MCF 10A (cell line): ENCODE results near the gene AIPL1. TPM values are rescaled to one million over a fixed set of nuclear protein-coding genes. Genes with fewer than 3 reads are reported as not detected.

Experiments
- BruUV-seq: library from RNA; stranded (reverse); fragments of 400-500 nt; replicated peaks from 2 replicates; lab custom pipeline; 2021; lab: Mats Ljungman, UMichigan
- CTCF ChIA-PET: fragments of 300-600 bp; sonication (Branson Sonifier 250); formaldehyde crosslinking; extraction: SDS; loops from one replicate; lab custom pipeline; 2021; ENCODE audit warnings: antibody characterized with exemption, inconsistent platforms; lab: Yijun Ruan, JAX
- POLR2A ChIA-PET: fragments of 300-600, 350-650 bp; sonication (Branson Sonifier 250); formaldehyde crosslinking; extraction: SDS; loops from one replicate; lab custom pipeline; 2020; ENCODE audit warnings: antibody characterized with exemption, inconsistent platforms; lab: Yijun Ruan, JAX
- DNase-seq: peaks from one replicate; pipeline ENCODE4 v3.0.0-alpha.2; 2018; ENCODE audit not compliant: unreplicated experiment
- H3K27ac Mint-ChIP-seq: one replicate; pipeline ENCODE4 v1.8.0; 2022; ENCODE audit warnings: mild to moderate bottlenecking, low read depth, mixed read lengths; ENCODE audit not compliant: unreplicated experiment
- H3K27me3 Mint-ChIP-seq: one replicate; pipeline ENCODE4 v1.8.0; 2022; ENCODE audit warnings: mixed read lengths; ENCODE audit not compliant: insufficient read depth, unreplicated experiment
- H3K36me3 Mint-ChIP-seq: one replicate; pipeline ENCODE4 v1.8.0; 2022; ENCODE audit warnings: mild to moderate bottlenecking, moderate library complexity, mixed read lengths; ENCODE audit not compliant: insufficient read depth, unreplicated experiment
- H3K4me1 Mint-ChIP-seq: one replicate; pipeline ENCODE4 v1.8.0; 2022; ENCODE audit warnings: mixed read lengths; ENCODE audit not compliant: insufficient read depth, unreplicated experiment
- H3K4me3 Mint-ChIP-seq: one replicate; pipeline ENCODE4 v1.8.0; 2022; ENCODE audit warnings: mild to moderate bottlenecking, moderate library complexity, mixed read lengths; ENCODE audit not compliant: unreplicated experiment
- H3K9me3 Mint-ChIP-seq: one replicate; pipeline ENCODE4 v1.8.0; 2022; ENCODE audit warnings: mixed read lengths; ENCODE audit not compliant: unreplicated experiment
- intact Hi-C: fragments of 100-400 bp; cut with micrococcal nuclease; formaldehyde crosslinking; loops from 2 replicates; pipeline ENCODE4 v1.14.1; 2022
- total RNA-seq: library from RNA; stranded (reverse); gene quantifications from 2 replicates; pipeline ENCODE4 v1.2.3, GENCODE V29; 2022
- TF ChIP-seq, protein P1 (sequence below): fragments of 200-600 bp; IDR thresholded peaks from one replicate; pipeline ENCODE4 v1.8.0; 2022; ENCODE audit warnings: antibody characterized with exemption, mild to moderate bottlenecking; ENCODE audit not compliant: unreplicated experiment

The AIPL1 gene
- total RNA-seq, 1 experiment from 2014 or later, result not detected

DNA sequence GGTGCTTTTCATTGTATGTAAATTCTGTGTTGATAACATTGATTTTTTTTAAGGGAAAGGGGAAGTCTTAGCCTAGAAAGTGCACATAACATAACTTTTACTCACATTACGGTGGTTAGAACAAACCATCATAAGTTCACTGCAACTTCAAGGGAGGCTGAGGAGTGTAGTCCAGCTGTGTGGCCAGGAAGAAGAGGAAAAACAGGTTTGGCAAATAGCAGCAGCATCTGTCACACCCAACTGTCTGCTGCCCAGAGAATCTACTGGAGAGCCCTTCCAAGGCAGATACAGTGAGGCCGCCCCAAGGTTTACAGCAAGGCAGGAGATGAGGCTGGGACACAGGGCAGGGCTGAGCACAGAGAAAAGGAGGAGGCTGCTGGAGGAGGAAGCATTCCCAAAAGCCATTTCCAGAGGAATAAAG lies 60.6 kb downstream of the AIPL1 start:
- Mint-ChIP-seq H3K4me3 (peak overlapping the region; percentile 6), H3K9me3 (peaks cover 17% of the 10 kb centered on the region), H3K4me1 (peaks cover 13% of the 10 kb centered on the region), H3K36me3 (no peaks in the 10 kb centered on the region), H3K27ac (no peak overlapping the region), H3K27me3 (peaks cover 11% of the 10 kb centered on the region)
- CTCF ChIA-PET, result interaction anchor here (1.2 kb wide), 1 partner anchor 602 kb away, joined by 3 read pairs; no protein-coding TSS in a partner anchor
- TF ChIP-seq, protein P1, sequence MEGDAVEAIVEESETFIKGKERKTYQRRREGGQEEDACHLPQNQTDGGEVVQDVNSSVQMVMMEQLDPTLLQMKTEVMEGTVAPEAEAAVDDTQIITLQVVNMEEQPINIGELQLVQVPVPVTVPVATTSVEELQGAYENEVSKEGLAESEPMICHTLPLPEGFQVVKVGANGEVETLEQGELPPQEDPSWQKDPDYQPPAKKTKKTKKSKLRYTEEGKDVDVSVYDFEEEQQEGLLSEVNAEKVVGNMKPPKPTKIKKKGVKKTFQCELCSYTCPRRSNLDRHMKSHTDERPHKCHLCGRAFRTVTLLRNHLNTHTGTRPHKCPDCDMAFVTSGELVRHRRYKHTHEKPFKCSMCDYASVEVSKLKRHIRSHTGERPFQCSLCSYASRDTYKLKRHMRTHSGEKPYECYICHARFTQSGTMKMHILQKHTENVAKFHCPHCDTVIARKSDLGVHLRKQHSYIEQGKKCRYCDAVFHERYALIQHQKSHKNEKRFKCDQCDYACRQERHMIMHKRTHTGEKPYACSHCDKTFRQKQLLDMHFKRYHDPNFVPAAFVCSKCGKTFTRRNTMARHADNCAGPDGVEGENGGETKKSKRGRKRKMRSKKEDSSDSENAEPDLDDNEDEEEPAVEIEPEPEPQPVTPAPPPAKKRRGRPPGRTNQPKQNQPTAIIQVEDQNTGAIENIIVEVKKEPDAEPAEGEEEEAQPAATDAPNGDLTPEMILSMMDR, result no peak
- no TSS peak for BruUV-seq
- POLR2A ChIA-PET, result no interaction called here
- intact Hi-C loops, result no loop called here
- no peak for DNase-seq

Other genes starting within 250 kb of the AIPL1 start
- gene PIMREG, start 9.3 kb upstream of the AIPL1 start, total RNA-seq, result 11.0 and 21.7 TPM in 2 replicates
- gene PITPNM3, start 121.4 kb upstream of the AIPL1 start, total RNA-seq, result 22.8 and 30.6 TPM in 2 replicates
- gene KIAA0753, start 205.6 kb upstream of the AIPL1 start, total RNA-seq, result 22.8 and 25.3 TPM in 2 replicates
- 137 and 146 TPM in 2 replicates for gene TXNDC17, start 205.9 kb upstream of the AIPL1 start, total RNA-seq
- 17.7 and 17.8 TPM in 2 replicates for gene MED31, start 216.5 kb upstream of the AIPL1 start, total RNA-seq
- gene C17orf100, start 216.6 kb upstream of the AIPL1 start, total RNA-seq, result 1.4 and 1.7 TPM in 2 replicates